GM21423 (cell line): ENCODE data around the gene RPS5.
"Not testable (repeated sequence)": the region's sequence is repeated elsewhere in the genome, so short reads cannot be mapped to it uniquely, and the experiment has no call there.

Experiments used
- ATAC-seq: cut with Tn5 transposase; IDR thresholded peaks from one replicate; pipeline ENCODE4 v1.9.1; 2021; ENCODE audit warnings: mild to moderate bottlenecking, moderate library complexity; ENCODE audit not compliant: unreplicated experiment

The RPS5 gene

GRCh38 chr19:58386576-58387337, at the start of gene RPS5:
Gene RPS5, plus strand, starts transcription at chr19:58387269. Its CDS starts 869 bp downstream, at chr19:58388138.
- ATAC-seq, result peak; percentile 89

GRCh38 chr19:58338336-58338735, 48.7 kb upstream of the RPS5 start:
- no peak for ATAC-seq

DNA sequence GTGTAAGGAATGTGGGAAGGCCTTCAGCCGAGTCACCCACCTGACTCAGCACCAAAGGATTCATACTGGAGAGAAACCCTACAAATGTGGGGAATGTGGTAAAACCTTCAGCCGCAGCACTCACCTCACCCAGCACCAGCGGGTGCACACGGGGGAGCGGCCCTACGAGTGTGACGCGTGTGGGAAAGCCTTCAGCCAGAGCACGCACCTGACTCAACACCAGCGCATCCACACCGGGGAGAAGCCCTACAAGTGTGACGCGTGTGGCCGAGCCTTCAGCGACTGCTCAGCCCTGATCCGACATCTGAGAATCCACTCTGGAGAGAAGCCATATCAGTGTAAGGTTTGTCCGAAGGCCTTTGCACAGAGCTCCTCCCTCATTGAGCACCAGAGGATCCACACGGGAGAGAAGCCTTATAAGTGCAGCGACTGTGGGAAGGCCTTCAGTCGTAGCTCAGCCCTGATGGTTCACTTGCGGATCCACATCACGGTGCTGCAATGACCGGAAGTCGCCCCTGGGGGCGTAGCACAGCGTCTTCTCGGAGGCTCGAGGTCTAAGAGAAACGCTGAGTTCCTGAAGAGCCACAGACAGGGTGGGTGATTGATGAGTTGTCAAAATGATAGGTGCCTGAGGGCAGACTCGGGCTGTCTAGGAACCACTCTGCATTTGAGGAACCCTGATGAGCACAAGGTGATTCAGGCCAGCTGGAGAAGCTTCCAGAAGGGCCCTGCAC, 48.1 kb upstream of the RPS5 start:
- no peak for ATAC-seq

DNA sequence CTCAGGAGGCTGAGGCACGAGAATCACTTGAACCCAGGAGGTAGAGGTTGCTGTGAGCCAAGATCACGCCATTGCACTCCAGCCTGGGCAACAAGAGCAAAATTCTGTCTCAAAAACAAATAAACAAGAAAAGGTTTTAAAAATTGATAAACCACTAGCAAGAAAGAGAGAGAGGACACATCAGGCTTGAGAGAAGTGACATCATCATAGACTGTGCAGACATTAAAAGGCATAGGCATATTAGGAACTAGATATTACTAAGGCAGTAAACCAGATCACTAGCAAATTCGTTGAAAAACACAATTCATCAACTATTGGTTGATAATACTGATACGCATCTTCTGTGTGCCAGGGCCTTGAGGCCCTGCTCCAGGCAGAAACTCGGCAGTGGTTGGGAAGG, 41.5 kb upstream of the RPS5 start:
- ATAC-seq, result no peak

DNA sequence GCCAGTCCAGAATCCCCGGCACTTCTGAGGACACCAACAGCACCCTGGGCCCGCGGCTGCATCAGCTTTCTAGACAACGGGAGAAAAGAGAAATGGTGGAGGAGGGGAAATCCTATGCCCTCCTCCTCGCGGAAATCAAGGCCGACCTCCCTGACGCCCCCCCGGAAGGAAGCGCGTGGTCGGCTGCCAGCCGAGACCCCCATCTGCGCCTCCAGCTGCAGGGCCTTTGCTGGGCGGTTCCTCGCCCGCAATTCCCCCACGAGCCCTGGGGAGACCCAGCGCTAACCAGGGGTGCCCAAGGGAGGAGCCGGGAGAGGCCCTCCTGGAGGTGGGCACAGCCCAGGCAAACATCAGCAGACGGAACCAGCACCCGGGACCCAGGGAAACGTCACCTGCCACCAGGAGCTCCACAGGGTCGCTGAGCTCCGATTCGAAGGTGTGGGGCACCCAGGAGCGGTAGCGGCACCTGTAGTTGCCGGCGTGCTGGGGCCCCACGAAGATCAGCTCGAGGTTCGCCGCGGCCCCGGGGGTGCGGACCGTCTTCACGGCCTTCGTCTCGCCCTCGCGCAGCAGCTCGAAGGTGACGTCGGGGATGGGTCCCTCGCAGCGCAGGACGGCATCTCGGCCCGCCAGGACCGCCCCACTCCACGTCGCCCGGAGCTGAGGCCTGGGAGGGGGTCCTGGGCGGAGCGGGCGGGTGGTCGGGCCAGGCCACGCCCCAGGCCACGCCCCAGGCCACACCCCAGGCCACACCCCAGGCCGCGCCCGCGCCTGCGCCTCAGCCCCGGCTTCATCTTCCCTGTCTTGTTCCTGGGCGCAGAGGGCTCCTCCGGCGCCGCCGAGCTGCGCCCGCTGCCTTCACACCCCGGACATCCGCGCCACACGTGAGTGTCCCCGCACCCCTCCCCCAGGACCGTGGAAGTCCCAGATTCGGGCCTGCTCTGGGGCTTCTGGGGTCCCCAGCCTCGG, 39.8 kb upstream of the RPS5 start:
- ATAC-seq, result peak; percentile 89

- not testable (repeated sequence) for ATAC-seq
These were observed 39.0 kb upstream of the RPS5 start for GRCh38 chr19:58348080-58348479.

GRCh38 chr19:58349590-58349989, 37.5 kb upstream of the RPS5 start:
- ATAC-seq, result no peak

GRCh38 chr19:58350001-58350861, 36.8 kb upstream of the RPS5 start:
- ATAC-seq, result no peak

DNA sequence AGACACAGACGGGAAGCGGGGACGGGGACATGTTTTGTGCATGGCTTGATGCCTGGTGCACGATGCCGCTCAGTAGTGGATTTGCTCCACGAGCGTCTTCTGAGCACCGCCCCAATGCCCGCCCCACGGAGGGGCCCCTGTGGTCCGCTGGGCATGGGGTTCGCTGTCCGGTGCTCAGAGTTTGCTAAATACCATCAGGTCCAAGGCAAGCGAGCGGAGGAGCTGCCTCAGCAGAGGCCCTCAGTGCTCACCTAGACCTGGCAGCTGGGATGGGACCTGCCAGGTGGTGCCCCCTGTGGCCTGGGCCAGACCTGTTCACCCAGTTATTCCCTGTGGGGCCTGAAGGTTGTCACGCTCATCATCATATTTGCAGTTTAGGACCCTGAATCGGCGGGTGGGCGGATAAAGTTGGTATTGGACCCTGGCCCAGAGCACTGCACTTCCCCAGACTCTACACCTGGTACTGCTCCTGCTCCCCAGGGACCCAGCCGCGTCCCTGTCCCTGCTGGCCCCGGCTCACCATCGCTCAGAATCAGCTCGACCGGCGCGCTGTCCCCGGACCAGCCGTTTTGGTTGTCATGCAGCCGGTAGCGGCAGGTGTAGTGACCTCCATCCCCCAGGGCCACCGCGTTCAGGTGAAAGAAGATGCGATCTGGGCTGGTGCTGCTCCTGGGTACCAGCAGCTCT, 36.1 kb upstream of the RPS5 start:
- ATAC-seq, result no peak

DNA sequence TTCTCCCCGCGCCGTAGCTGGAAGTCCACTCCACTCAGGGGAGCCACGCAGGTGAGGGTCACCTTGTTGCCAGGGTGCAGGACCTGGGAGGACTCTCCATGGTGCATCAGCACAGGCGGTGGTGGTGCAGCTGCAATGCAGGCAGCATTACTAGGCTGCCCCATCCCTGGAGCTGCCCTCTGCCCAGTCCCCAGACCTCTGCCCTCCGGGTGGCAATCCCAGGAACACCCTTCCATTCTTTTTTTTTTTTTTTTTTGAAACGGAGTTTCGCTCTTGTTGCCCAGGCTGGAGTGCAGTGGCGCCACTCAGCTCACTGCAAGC, 35.6 kb upstream of the RPS5 start:
- no peak for ATAC-seq

DNA sequence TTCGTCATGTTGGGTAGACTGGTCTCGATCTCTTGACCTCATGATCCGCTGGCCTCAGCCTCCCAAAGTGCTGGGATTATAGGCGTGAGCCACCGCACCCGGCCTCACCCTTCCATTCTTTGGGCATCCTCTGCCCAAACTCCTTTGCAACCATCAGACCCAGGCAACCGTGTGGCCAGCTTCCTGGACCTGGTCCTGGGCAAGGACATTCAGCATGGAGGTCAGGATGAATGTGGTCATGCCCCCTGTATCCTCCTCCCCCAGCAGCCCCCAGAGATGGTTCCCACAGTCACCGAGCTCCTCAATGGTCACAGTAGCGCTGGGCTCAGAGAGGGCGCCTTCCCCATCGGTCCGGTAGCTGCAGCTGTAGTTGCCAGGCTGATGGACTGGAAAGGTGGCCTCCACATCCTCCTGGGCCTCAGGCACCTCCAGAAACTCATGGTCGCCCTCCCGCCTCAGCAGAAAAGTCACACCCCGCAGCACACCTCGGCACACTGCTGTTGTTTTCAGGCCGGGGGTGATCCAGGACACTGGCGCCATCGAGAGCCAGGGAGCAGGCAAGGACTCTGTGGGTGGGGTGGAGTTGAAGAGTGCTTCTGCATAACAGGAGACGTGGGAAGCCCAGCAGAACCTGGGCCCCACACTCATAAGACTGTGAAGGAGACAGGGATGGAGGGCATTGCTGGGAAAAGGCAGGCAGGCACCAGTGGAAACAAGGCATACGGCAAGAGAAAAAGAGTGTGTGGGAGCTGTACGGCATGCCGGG, 34.9 kb upstream of the RPS5 start:
- no peak for ATAC-seq

GRCh38 chr19:58352760-58353671, 34.1 kb upstream of the RPS5 start, which contains the start of gene A1BG:
Gene A1BG, minus strand, starts transcription at chr19:58353492. Its CDS starts 55 bp downstream, at chr19:58353437.
- no peak for ATAC-seq

GRCh38 chr19:58353717-58354477, 33.2 kb upstream of the RPS5 start:
- ATAC-seq, result no peak

GRCh38 chr19:58354478-58355030, 32.5 kb upstream of the RPS5 start:
- ATAC-seq, result no peak

DNA sequence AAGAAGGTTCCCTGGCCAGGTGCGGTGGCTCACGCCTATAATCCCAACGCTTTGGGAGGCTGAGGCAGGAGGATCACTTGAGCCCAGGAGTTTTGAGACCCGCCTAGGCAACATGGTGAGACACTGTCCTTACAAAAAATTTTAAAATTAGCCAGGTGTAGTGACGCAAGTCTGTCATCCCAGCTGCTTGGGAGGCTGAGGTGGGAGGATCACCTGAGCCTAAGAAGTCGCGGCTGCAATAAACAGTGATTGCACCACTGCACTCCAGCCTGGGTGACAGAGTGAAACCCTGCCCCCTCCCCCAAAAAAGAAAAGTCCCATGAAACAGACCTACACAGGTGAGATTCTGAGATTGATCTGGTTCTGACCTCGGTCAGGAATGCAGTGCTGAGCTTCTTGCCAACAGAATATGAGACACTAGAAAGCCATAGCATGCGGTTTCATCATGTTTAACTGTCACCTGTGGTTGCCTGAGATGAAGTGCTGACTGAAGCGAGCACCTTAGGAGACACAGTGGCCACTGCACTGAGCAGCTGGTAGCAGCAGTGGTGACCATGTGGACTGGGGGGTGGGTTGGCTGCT, 31.8 kb upstream of the RPS5 start:
- no peak for ATAC-seq

GRCh38 chr19:58355908-58356765, 30.9 kb upstream of the RPS5 start:
- ATAC-seq, result no peak
